Heart left ventricle (tissue), 16 donors: ENCODE measurements around the gene PHF3. TPM values are rescaled to one million over a fixed set of nuclear protein-coding genes. Genes with fewer than 3 reads are reported as not detected.
A peak's percentile ranks its signal among the peaks of the same experiment; 100 is the strongest.

ENCODE experiments used
- ATAC-seq, 4 donors: fragments of 200-7000 bp; cut with Tn5 transposase; one replicate each; pipeline ENCODE4 v1.9.1; 2020 to 2022; ENCODE audit warnings: moderate library complexity in 4 of 4, mild to moderate bottlenecking in 3 of 4, moderate number of reproducible peaks in 1 of 4
- DNase-seq, 5 donors: peaks; one replicate each; pipeline ENCODE4 v3.0.0-alpha.2; 2020
- H3K27ac ChIP-seq, 12 donors: fragments of 200-600 bp; sonication (generic) in 4 of 12; one replicate each; pipeline versions ENCODE4 v1.5.0 to v1.8.0; 2016 to 2022; ENCODE audit warnings: mild to moderate bottlenecking in 2 of 12
- H3K27me3 ChIP-seq, 9 donors: fragments of 200-600 bp; sonication (generic) in 2 of 9; one replicate each; pipeline versions ENCODE4 v1.5.1 to v1.8.0; 2016 to 2022; ENCODE audit warnings: mild to moderate bottlenecking in 3 of 9
- H3K36me3 ChIP-seq, 9 donors: fragments of 200-600 bp; sonication (generic) in 2 of 9; one replicate each; pipeline versions ENCODE4 v1.5.0 to v1.8.0; 2018 to 2022; ENCODE audit warnings: mild to moderate bottlenecking in 2 of 9
- H3K4me1 ChIP-seq, 12 donors: fragments of 200-600 bp; sonication (generic) in 4 of 12; one replicate each; pipeline versions ENCODE4 v1.5.0 to v1.8.0; 2016 to 2022; ENCODE audit warnings: mild to moderate bottlenecking in 3 of 12
- H3K4me3 ChIP-seq, 12 donors: fragments of 200-600 bp; sonication (generic) in 4 of 12; one replicate each; pipeline versions ENCODE4 v1.5.0 to v1.8.0; 2017 to 2022; ENCODE audit warnings: mild to moderate bottlenecking in 9 of 12, moderate library complexity in 4 of 12
- H3K9me3 ChIP-seq, 12 donors: fragments of 200-600 bp; sonication (generic) in 4 of 12; one replicate each; pipeline versions ENCODE4 v1.5.0 to v1.8.0; 2016 to 2022; ENCODE audit warnings: mild to moderate bottlenecking in 1 of 12
- CTCF ChIP-seq, 12 donors: fragments of 200-600 bp; sonication (generic) in 4 of 12; IDR thresholded peaks; one replicate each; pipeline versions ENCODE4 v1.5.0 to v1.8.0; 2018 to 2022; ENCODE audit warnings: antibody characterized with exemption in 12 of 12, mild to moderate bottlenecking in 5 of 12
- POLR2A ChIP-seq, 2 donors: fragments of 450-650 bp; IDR thresholded peaks; one replicate each; pipeline ENCODE4 v1.6.1; 2017; ENCODE audit warnings: antibody characterized with exemption in 2 of 2, mild to moderate bottlenecking in 2 of 2, moderate library complexity in 2 of 2
- WGBS, 4 donors: extraction: QIAGEN DNeasy Blood & Tissue Kit in 2 of 4; methylation state at CpG; one replicate each; pipeline versions ENCODE4 v1.1.5 to v1.1.7; 2013 to 2018; 5-methylcytosine and 5-hydroxymethylcytosine counted together
- intact Hi-C, 10 donors: fragments of 100-400 bp; cut with DNase I; formaldehyde crosslinking; loops; one replicate each; pipeline versions ENCODE4 v1.11.1 to v1.14.2; 2022
- polyA plus RNA-seq, 2 donors: library from polyadenylated mRNA; stranded (reverse); fragments of 200-250 nt; gene quantifications; one replicate each; pipeline ENCODE4 v1.2.3, GENCODE V29; 2013
- total RNA-seq, 9 donors: library from RNA; depleted of rRNA in 2 of 9; stranded (reverse); fragments of >200 nt in 2 of 9; fragmentation: NEBNext Ultra II Directional in 3 of 9; extraction: Animal tissue kit (Norgen Biotek cat#: 25700) in 3 of 9; gene quantifications; one replicate each; pipeline versions ENCODE4 v1.1.0 to v1.2.4, GENCODE V29; 2016 to 2023
- donor health status: ischemic (EF 13 %, LVEDD 7.1; RV severe dilation, severe dysfunction).
- donor health status: healthy with polysubstance abuse.
- donor health status: DM: no; HTN: yes; CAD: no.
- donor health status: DM: no; HTN: no; CAD: no.
- donor health status: ischemic (EF 25% LVEDD 6.9; RV normal size, moderate dysfunction).
- donor health status: ischemic (EF 25% LVEDD 5.7; RV mildly dilated, moderate dysfunction).
- donor health status: healthy.
- donor health status: DM: yes; HTN: yes; CAD: no.
- donor health status: ischemic (EF 35%, LVEDD 5.7; RV mildly dilated, moderate dysfunction).
- donor health status: nonischemic (EF 11% LVEDD 7.7; RV severe dilation, severe dysfunction).
- donor health status: DM: yes; HTN: yes; CAD: no.
- donor health status: PGD.
- donor health status: ischemic (EF 29% LVEDD 5.4; RV normal size, mild dysfunction).
- donor health status: nonischemic (EF 23%, LVEDD 6.1; RV moderate dilation, normal function).

Gene PHF3
- total and polyA plus RNA-seq, 11 donors: 5.3 to 53.5 (median 34.0) TPM

GRCh38 chr6:63663956-63664281 is 28.3 kb downstream of the PHF3 start:
- Histone ChIP-seq H3K4me3 (no peak overlapping the region), H3K36me3 (peaks cover 0 to 4% (median 0%) of the 10 kb centered on the region in 9 donors), H3K27me3 (no peaks in the 10 kb centered on the region), H3K4me1 (peaks cover 0 to 50% (median 24%) of the 10 kb centered on the region in 12 donors), H3K27ac (peak overlapping the region in 1 of 12 donors; percentile 27), H3K9me3 (no peaks in the 10 kb centered on the region)
- ATAC-seq: no peak
- DNase-seq: no peak
- intact Hi-C loops: no loop called here
- TF ChIP-seq POLR2A (IDR thresholded peaks at IDR 0.05): no peak
- TF ChIP-seq CTCF (IDR thresholded peaks at IDR 0.05): no peak

DNA sequence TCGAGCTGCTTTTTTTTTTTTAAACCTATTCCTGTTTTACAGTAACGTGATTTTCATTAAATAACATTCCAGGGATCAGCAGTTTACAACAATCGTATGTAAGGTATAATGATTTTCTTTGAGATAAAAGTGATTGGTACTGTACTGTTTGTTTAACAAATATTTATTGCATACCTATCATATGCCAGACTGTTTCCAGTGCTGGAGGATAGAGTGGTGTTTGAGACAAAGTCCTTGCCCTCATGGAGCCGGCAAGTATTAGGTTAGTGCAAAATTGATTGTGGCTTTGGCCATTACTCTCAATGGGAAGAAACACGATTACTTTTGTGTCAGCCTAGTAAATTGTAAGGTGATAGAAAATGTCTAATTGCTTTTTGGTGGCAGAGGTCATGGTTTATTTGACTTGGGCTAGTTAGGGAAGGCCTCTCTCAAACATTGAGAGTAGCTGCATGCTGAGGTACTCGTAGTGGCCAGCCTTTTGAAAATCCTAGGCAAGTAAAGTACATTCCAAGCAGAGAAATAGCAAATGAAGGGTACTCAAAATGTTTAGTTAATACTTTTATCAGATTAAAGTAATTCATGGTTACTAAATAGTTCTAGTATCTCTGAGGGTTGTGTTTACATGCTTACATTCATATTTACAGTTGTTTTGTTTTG is 35.6 kb downstream of the PHF3 start:
- ATAC-seq (no peak), DNase-seq (no peak)
- Histone ChIP-seq H3K4me1 (peaks cover 0 to 34% (median 26%) of the 10 kb centered on the region in 12 donors), H3K36me3 (peaks cover 0 to 11% (median 0%) of the 10 kb centered on the region in 9 donors), H3K4me3 (no peak overlapping the region), H3K27me3 (no peaks in the 10 kb centered on the region), H3K27ac (no peak overlapping the region), H3K9me3 (peaks cover 0 to 9% (median 0%) of the 10 kb centered on the region in 12 donors)
- intact Hi-C loops: no loop called here
- TF ChIP-seq CTCF (IDR thresholded peaks at IDR 0.05) (no peak), POLR2A (IDR thresholded peaks at IDR 0.05) (no peak)
- 71 to 88% (median 83%) methylated on average over 6 of the region's 6 CpGs for WGBS, 4 donors

DNA sequence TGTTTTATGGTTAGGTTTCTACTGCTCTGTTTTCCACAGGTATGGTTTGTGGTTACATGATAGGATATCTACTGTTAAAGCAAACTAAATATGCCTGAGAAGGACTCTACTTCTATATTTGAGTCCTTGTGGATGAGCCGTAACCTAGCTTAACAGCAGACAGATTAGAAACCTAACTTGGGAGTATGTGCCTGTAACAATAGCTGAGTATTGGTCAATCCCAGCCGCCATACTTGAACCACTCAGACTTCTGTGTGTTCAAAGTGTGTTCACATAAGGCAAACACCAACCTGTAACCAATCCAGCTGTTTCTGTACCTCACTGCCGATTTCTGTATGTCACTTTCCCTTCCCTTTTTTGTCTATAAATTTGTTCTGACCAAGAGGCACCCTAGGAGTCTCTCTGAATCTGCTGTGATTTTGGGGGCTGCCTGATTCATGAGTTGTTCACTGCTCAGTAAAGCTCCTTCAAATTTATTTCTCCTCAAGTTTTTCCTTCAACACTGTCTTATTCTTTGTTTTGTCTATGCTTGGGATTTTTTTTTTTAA is 37.1 kb downstream of the PHF3 start:
- Histone ChIP-seq H3K9me3 (peaks cover 0 to 9% (median 0%) of the 10 kb centered on the region in 12 donors), H3K36me3 (peaks cover 0 to 11% (median 0%) of the 10 kb centered on the region in 9 donors), H3K4me3 (no peak overlapping the region), H3K27ac (no peak overlapping the region), H3K4me1 (peaks cover 0 to 48% (median 33%) of the 10 kb centered on the region in 12 donors), H3K27me3 (no peaks in the 10 kb centered on the region)
- DNase-seq (no peak), ATAC-seq (no peak)
- WGBS, 4 donors: 80 to 92% (median 89%) methylated on average over 3 of the region's 3 CpGs
- TF ChIP-seq POLR2A (IDR thresholded peaks at IDR 0.05): no peak
- TF ChIP-seq CTCF (IDR thresholded peaks at IDR 0.05): no peak
- intact Hi-C loops: no loop called here

- Histone ChIP-seq H3K27ac (no peak overlapping the region), H3K36me3 (peaks cover 0 to 11% (median 0%) of the 10 kb centered on the region in 9 donors), H3K4me3 (no peak overlapping the region), H3K27me3 (no peaks in the 10 kb centered on the region), H3K9me3 (peaks cover 0 to 9% (median 0%) of the 10 kb centered on the region in 12 donors), H3K4me1 (peaks cover 0 to 52% (median 31%) of the 10 kb centered on the region in 12 donors)
- 60 to 81% (median 69%) methylated on average over 2 of the region's 2 CpGs for WGBS, 4 donors
- intact Hi-C loops: no loop called here
- TF ChIP-seq CTCF (IDR thresholded peaks at IDR 0.05) (no peak), POLR2A (IDR thresholded peaks at IDR 0.05) (no peak)
- DNase-seq (no peak), ATAC-seq (no peak)
Observed at GRCh38 chr6:63673692-63674091, 38.1 kb downstream of the PHF3 start.
